Endothelial cell (in vitro differentiated cells): Measurements from ENCODE around the gene ANO10. TPM values are rescaled to one million over a fixed set of nuclear protein-coding genes. Genes with fewer than 3 reads are reported as not detected.

Source experiments
- DNase-seq: peaks from one replicate; pipeline ENCODE4 v3.0.0; 2021; ENCODE audit warnings: low spot score
- H3K27ac Mint-ChIP-seq: one replicate; pipeline ENCODE4 v1.8.0; 2021; ENCODE audit warnings: mixed read lengths, inconsistent platforms; ENCODE audit not compliant: unreplicated experiment
- H3K27me3 Mint-ChIP-seq: one replicate; pipeline ENCODE4 v1.8.0; 2021; ENCODE audit warnings: mild to moderate bottlenecking, moderate library complexity, mixed read lengths, inconsistent platforms; ENCODE audit not compliant: unreplicated experiment
- H3K36me3 Mint-ChIP-seq: one replicate; pipeline ENCODE4 v1.8.0; 2021; ENCODE audit warnings: mild to moderate bottlenecking, low read depth, mixed read lengths, inconsistent platforms; ENCODE audit not compliant: unreplicated experiment
- H3K4me1 Mint-ChIP-seq: one replicate; pipeline ENCODE4 v1.8.0; 2021; ENCODE audit warnings: mild to moderate bottlenecking, mixed read lengths, inconsistent platforms; ENCODE audit not compliant: unreplicated experiment
- H3K4me3 Mint-ChIP-seq: one replicate; pipeline ENCODE4 v1.8.0; 2021; ENCODE audit warnings: mild to moderate bottlenecking, mixed read lengths, inconsistent platforms; ENCODE audit not compliant: unreplicated experiment
- H3K9me3 Mint-ChIP-seq: one replicate; pipeline ENCODE4 v1.8.0; 2021; ENCODE audit warnings: mixed read lengths, inconsistent platforms; ENCODE audit not compliant: unreplicated experiment
- total RNA-seq: library from RNA; stranded (reverse); fragmentation: NEBNext Ultra II Directional; extraction: Animal tissue kit (Norgen Biotek cat#: 25700); gene quantifications from one replicate; pipeline ENCODE4 v1.2.1, GENCODE V29; 2021; ENCODE audit not compliant: unreplicated experiment
- TF ChIP-seq, protein P1 (sequence below): fragments of 200-600 bp; sonication (generic); IDR thresholded peaks from one replicate; pipeline ENCODE4 v1.5.0; 2021; ENCODE audit warnings: antibody characterized with exemption; ENCODE audit not compliant: unreplicated experiment

ANO10 gene
- total RNA-seq, 1 donor from 2014 or later, result 112 TPM

DNA sequence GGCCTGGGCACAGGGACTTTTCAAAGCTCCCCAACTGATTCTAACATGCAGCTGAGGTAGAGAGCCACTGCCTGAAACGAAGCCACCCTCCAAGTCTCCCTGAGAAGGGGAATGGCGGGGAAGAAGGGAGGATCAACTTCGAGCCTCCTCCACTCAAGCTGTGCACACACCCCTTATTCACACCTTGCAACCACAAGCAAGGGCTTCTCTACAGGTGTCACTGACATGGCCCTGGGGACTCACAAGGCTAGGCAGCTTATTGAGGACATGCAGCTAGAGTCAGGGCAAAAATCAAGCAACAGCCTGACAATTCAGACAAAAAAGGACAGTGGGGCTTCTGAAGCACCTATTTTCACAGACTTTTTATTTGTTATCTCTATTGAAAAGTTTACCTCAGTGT is 250.3 kb downstream of the ANO10 start:
- H3K27ac Mint-ChIP-seq, result no peak overlapping the region
- H3K27me3 Mint-ChIP-seq, result peaks cover 10% of the 10 kb centered on the region
- no peaks in the 10 kb centered on the region for H3K9me3 Mint-ChIP-seq
- no peak overlapping the region for H3K4me3 Mint-ChIP-seq
- peaks cover 5% of the 10 kb centered on the region for H3K36me3 Mint-ChIP-seq
- TF ChIP-seq, protein P1, sequence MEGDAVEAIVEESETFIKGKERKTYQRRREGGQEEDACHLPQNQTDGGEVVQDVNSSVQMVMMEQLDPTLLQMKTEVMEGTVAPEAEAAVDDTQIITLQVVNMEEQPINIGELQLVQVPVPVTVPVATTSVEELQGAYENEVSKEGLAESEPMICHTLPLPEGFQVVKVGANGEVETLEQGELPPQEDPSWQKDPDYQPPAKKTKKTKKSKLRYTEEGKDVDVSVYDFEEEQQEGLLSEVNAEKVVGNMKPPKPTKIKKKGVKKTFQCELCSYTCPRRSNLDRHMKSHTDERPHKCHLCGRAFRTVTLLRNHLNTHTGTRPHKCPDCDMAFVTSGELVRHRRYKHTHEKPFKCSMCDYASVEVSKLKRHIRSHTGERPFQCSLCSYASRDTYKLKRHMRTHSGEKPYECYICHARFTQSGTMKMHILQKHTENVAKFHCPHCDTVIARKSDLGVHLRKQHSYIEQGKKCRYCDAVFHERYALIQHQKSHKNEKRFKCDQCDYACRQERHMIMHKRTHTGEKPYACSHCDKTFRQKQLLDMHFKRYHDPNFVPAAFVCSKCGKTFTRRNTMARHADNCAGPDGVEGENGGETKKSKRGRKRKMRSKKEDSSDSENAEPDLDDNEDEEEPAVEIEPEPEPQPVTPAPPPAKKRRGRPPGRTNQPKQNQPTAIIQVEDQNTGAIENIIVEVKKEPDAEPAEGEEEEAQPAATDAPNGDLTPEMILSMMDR, result no peak
- DNase-seq, result no peak
- peaks cover 16% of the 10 kb centered on the region for H3K4me1 Mint-ChIP-seq

DNA sequence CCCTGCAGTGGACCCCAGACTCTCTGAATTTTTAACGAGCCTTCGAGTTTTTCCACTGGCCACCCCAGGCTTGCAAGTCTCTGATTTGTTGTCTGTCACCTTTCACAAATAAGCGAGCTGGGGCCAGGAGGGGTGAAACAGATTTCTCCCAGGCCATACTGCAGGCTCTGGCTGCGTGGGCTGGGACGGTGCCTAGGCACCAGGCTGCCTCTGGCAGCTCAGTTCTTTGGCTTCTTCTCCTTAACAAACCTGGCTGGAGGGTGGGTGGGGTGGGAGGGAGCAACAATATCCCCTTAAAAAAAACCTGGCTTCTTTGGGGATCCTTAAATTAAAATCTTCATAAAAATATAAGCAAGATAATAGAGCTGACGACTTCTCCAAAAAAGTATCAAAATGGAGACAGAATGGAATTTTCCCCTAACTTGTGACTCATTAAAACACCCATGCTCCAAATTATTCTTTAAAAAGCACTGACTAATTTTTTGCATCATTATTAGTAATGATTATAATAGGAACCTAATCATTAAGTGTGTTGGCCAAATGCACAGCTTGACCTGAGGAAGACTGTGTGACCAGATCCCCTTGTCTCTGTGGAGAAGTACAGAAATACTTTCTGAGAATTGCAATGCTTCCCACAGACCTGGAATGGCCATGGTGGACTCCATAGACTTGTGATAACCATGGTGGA is 251.4 kb downstream of the ANO10 start:
- H3K27me3 Mint-ChIP-seq, result peaks cover 14% of the 10 kb centered on the region
- no peak for DNase-seq
- no peak overlapping the region for H3K27ac Mint-ChIP-seq
- no peak overlapping the region for H3K4me3 Mint-ChIP-seq
- peaks cover 16% of the 10 kb centered on the region for H3K4me1 Mint-ChIP-seq
- H3K9me3 Mint-ChIP-seq, result no peaks in the 10 kb centered on the region
- H3K36me3 Mint-ChIP-seq, result peaks cover 10% of the 10 kb centered on the region
- TF ChIP-seq, protein P1, result no peak

DNA sequence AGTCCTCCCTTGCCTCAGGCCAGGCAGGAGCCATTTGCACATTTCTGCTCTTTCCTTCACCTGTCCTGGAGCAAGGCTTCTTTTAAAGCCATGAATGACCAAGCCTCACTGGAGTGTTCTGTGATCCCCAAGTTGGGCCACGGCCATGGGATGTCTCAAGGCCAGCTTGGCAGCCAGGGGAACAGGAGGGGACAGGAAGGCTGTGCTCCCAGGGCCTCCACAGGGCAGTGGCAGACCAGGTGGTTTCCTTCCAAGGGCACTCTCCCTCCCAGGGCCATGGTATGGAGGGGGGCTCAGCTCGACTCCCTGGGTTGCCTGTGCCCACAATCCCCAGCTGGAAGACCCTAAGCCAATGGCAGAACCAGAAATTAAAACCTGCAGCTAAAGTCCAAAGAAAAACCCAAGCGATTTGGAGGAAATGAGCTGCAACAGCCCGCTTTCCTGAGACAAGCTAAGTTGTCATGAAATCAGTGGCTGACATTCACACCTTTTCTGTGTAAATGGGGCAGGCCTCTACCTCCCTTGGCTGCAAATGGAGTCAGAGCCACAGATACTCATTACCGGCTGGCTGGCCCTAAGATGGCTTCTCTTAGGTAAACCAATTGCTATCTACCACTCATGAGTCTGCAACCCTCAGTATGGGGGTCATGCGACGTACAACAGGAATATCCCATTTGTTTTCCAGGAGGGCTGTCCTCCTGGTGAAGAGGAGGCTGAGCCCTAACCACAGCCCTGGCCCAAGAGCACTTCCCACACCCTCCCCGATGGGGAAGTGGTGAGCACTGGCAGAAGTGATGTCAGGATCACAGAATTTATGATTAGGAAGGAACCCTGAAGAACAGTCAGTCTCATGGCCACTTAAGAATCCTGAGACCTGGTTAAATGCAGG is 252.2 kb downstream of the ANO10 start:
- TF ChIP-seq, protein P1, result no peak
- Mint-ChIP-seq H3K9me3 (no peaks in the 10 kb centered on the region), H3K4me1 (peaks cover 16% of the 10 kb centered on the region), H3K4me3 (no peak overlapping the region), H3K27ac (no peak overlapping the region), H3K36me3 (peaks cover 17% of the 10 kb centered on the region), H3K27me3 (peaks cover 14% of the 10 kb centered on the region)
- no peak for DNase-seq

DNA sequence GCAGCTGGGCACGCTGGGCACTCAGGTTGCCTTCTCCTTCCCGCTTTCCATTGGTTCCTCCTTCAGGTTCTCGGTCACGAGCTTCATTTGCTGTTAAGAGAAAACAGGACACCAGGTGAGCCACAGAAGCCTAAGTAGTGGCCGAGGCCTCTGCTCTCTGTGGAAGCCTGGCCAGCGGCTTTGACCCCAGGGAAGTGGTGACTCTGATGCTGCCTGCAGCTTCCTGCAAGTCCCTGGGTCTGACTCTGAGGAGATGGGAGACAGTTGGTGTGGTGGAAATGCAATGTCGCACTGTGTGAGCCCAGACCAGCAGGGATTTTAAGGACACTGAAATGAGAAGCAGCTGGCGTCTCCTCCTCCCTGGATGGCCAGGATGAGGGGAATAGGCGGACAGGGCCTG is 254.9 kb downstream of the ANO10 start:
- Mint-ChIP-seq H3K4me3 (no peak overlapping the region), H3K27me3 (peaks cover 19% of the 10 kb centered on the region), H3K4me1 (no peaks in the 10 kb centered on the region), H3K27ac (peak overlapping the region; percentile 48), H3K36me3 (peaks cover 21% of the 10 kb centered on the region), H3K9me3 (no peaks in the 10 kb centered on the region)
- no peak for DNase-seq
- TF ChIP-seq, protein P1, result no peak

DNA sequence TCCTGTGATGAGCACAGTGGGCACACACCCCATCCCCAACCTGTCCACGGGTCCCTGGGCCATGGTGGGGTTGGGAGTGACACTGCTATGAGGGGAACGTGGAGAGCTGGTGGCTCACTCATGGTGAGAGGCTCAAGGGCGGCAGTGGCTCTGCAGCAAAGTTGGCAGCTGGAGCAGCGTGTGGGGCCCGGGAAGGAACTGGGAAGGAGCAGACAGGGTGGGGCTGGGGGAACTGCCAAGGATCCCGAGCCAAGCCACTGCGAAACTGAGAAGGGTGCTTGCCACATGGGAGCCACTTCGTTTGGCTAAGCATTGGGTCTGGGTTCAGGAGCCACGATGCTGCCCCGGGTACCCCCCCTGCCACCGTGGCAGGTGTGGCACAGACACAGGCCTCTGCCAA is 255.3 kb downstream of the ANO10 start:
- H3K4me3 Mint-ChIP-seq, result peak overlapping the region; percentile 76
- H3K9me3 Mint-ChIP-seq, result no peaks in the 10 kb centered on the region
- peaks cover 21% of the 10 kb centered on the region for H3K27me3 Mint-ChIP-seq
- peaks cover 21% of the 10 kb centered on the region for H3K36me3 Mint-ChIP-seq
- TF ChIP-seq, protein P1, result no peak
- H3K4me1 Mint-ChIP-seq, result no peaks in the 10 kb centered on the region
- H3K27ac Mint-ChIP-seq, result no peak overlapping the region
- DNase-seq, result no peak
